K562 (cell line): ENCODE results near the gene TBC1D2. TPM values are rescaled to one million over a fixed set of nuclear protein-coding genes. Genes with fewer than 3 reads are reported as not detected.
A peak's percentile ranks its signal among the peaks of the same experiment; 100 is the strongest.

Experiments used
- CBFA2T2 ChIP-seq: fragments of 450-650 bp; conservative IDR thresholded peaks from 2 replicates; pipeline ENCODE4 v1.6.1; 2017; ENCODE audit warnings: mild to moderate bottlenecking
- CC2D1A ChIP-seq: fragments of 450-650 bp; IDR thresholded peaks from 2 replicates; pipeline ENCODE4 v1.6.1; 2017; ENCODE audit warnings: mild to moderate bottlenecking
- CEBPB ChIP-seq: fragments of 450-650 bp; IDR thresholded peaks from 2 replicates; pipeline ENCODE4 v1.6.1; 2016; ENCODE audit warnings: missing genetic modification characterization, missing compliant biosample characterization
- CTBP1 ChIP-seq: fragments of 450-650 bp; IDR thresholded peaks from 2 replicates; pipeline ENCODE4 v1.6.1; 2016; ENCODE audit warnings: borderline replicate concordance
- CXXC5 ChIP-seq: fragments of 250-450 bp; sonication (Bioruptor Pico); IDR thresholded peaks from 2 replicates; pipeline ENCODE4 v1.8.0; 2022; ENCODE audit warnings: inconsistent platforms, mild to moderate bottlenecking, moderate library complexity
- ELF1 ChIP-seq: fragments of 200-800 bp; sonication (Bioruptor generic); IDR thresholded peaks from 2 replicates; pipeline ENCODE4 v1.6.1; 2016; ENCODE audit warnings: missing genetic modification characterization, missing compliant biosample characterization
- FOXA1 ChIP-seq: fragments of 450-650 bp; IDR thresholded peaks from 2 replicates; pipeline ENCODE4 v1.6.1; 2016; ENCODE audit warnings: mild to moderate bottlenecking, borderline replicate concordance
- FOXA3 ChIP-seq, 2 experiments: fragments of 450-650 bp in 1 of 2; sonication (generic) in 1 of 2; formaldehyde crosslinking; IDR thresholded peaks in 1 of 2; conservative IDR thresholded peaks in 1 of 2; 2 replicates each; pipeline versions ENCODE4 v1.4.0 to v1.8.0; 2020 to 2022; ENCODE audit warnings: mild to moderate bottlenecking in 2 of 2, missing genetic modification reagents in 1 of 2
- FOXK2 ChIP-seq, 2 experiments: fragments of 450-650 bp; IDR thresholded peaks in 1 of 2; conservative IDR thresholded peaks in 1 of 2; 2 replicates each; pipeline ENCODE4 v1.6.1; 2016; ENCODE audit warnings: low read depth in 2 of 2, mild to moderate bottlenecking in 1 of 2
- HDAC2 ChIP-seq: fragments of 450-650 bp; IDR thresholded peaks from 2 replicates; pipeline ENCODE4 v1.6.1; 2016; ENCODE audit warnings: mild to moderate bottlenecking
- HNRNPLL ChIP-seq: fragments of 200-400 bp; formaldehyde crosslinking; IDR thresholded peaks from 2 replicates; pipeline ENCODE4 v1.6.1; 2017; ENCODE audit warnings: low read length, low read depth, mild to moderate bottlenecking; ENCODE audit not compliant: poor library complexity, severe bottlenecking
- MAZ ChIP-seq, 2 experiments: fragments of 450-650 bp in 1 of 2; sonication (generic) in 1 of 2; formaldehyde crosslinking; IDR thresholded peaks in 1 of 2; conservative IDR thresholded peaks in 1 of 2; 2 replicates each; pipeline versions ENCODE4 v1.4.0 to v1.5.0; 2020; ENCODE audit warnings: mild to moderate bottlenecking in 1 of 2, missing genetic modification reagents in 1 of 2
- MBD2 ChIP-seq: sonication (generic); IDR thresholded peaks from 2 replicates; pipeline ENCODE4 v1.6.1; 2016; ENCODE audit warnings: low read depth, borderline replicate concordance
- MTA1 ChIP-seq: fragments of 450-650 bp; IDR thresholded peaks from 2 replicates; pipeline ENCODE4 v1.6.1; 2017; ENCODE audit warnings: borderline replicate concordance
- MTA2 ChIP-seq: fragments of 450-650 bp; IDR thresholded peaks from 2 replicates; pipeline ENCODE4 v1.6.1; 2016; ENCODE audit warnings: low read depth
- NCOR1 ChIP-seq: fragments of 450-650 bp; IDR thresholded peaks from 2 replicates; pipeline ENCODE4 v1.6.1; 2016; ENCODE audit warnings: mild to moderate bottlenecking, moderate library complexity
- NFIC ChIP-seq: fragments of 450-650 bp; IDR thresholded peaks from 2 replicates; pipeline ENCODE4 v1.6.1; 2017; ENCODE audit warnings: mild to moderate bottlenecking, inconsistent platforms
- NR2C1 ChIP-seq, 2 experiments: fragments of 450-650 bp; IDR thresholded peaks; 2 replicates each; pipeline ENCODE4 v1.6.1; 2017; ENCODE audit warnings: mild to moderate bottlenecking in 2 of 2, antibody characterized with exemption in 1 of 2, inconsistent platforms in 1 of 2, missing compliant biosample characterization in 1 of 2, missing genetic modification characterization in 1 of 2
- RBM25 ChIP-seq: fragments of 200-400 bp; formaldehyde crosslinking; IDR thresholded peaks from 2 replicates; pipeline ENCODE4 v1.6.1; 2018; ENCODE audit warnings: low read length, low read depth, moderate library complexity; ENCODE audit not compliant: severe bottlenecking
- RCOR1 ChIP-seq, 2 experiments: IDR thresholded peaks; 2 replicates each; pipeline ENCODE4 v1.6.1; 2012; ENCODE audit warnings: low read depth in 2 of 2, low read length in 2 of 2, borderline replicate concordance in 1 of 2, improper control_type of control experiment in 1 of 2
- TCF7 ChIP-seq: sonication (generic); IDR thresholded peaks from 2 replicates; pipeline ENCODE4 v1.6.1; 2016; ENCODE audit warnings: antibody characterized with exemption, borderline replicate concordance
- TEAD4 ChIP-seq, 2 experiments: sonication (generic) in 1 of 2; formaldehyde crosslinking in 1 of 2; IDR thresholded peaks; 2 replicates each; pipeline versions ENCODE4 v1.6.1 to v1.8.0; 2012 to 2022; ENCODE audit warnings: borderline replicate concordance in 1 of 2, inconsistent platforms in 1 of 2, low read length in 1 of 2, mild to moderate bottlenecking in 1 of 2, missing genetic modification reagents in 1 of 2
- ZC3H8 ChIP-seq: fragments of 450-650 bp; IDR thresholded peaks from 2 replicates; pipeline ENCODE4 v1.6.1; 2017
- ZNF311 ChIP-seq: fragments of 250-450 bp; sonication (Bioruptor Pico); IDR thresholded peaks from 2 replicates; pipeline ENCODE4 v1.4.0; 2020; ENCODE audit warnings: mild to moderate bottlenecking, moderate library complexity
- ZNF75A ChIP-seq: fragments of 450-650 bp; formaldehyde crosslinking; IDR thresholded peaks from 2 replicates; pipeline ENCODE4 v1.4.0; 2020; ENCODE audit warnings: mild to moderate bottlenecking
- polyA plus RNA-seq, 8 experiments: library from polyadenylated mRNA; depleted of rRNA in 4 of 8; stranded (reverse) in 5 of 8; unstranded in 3 of 8; fragments of >200 nt; fragmentation: Nextera tagmentation in 2 of 8; fragmentation: Illumina TruSeq in 1 of 8; extraction: Ambion mirVana in 2 of 8; extraction: Trizol in 1 of 8; gene quantifications; 2 replicates each; pipeline versions ENCODE4 v1.2.1 to v1.2.3, GENCODE V29; 2011 to 2014; ENCODE audit warnings: inconsistent platforms in 1 of 8, missing spikeins in 1 of 8
- total RNA-seq, 7 experiments: library from RNA; depleted of rRNA in 6 of 7; stranded (reverse); fragments of >200 nt in 6 of 7; fragmentation: Illumina TruSeq in 2 of 7; extraction: Trizol in 2 of 7; gene quantifications; 2 replicates each; pipeline versions ENCODE4 v1.2.1 to v1.2.3, GENCODE V29; 2011 to 2021; ENCODE audit warnings: low replicate concordance in 1 of 7
- TF ChIP-seq, protein P1 (sequence below): fragments of 450-650 bp; IDR thresholded peaks from 2 replicates; pipeline ENCODE4 v1.6.1; 2016; ENCODE audit warnings: antibody characterized with exemption
- TF ChIP-seq, protein P2 (sequence below): fragments of 150-350 bp; conservative IDR thresholded peaks from 2 replicates; pipeline ENCODE4 v1.6.1; 2014; ENCODE audit warnings: low read length

Gene TBC1D2
- total and polyA plus RNA-seq, 9 of the 15 experiments (the other 6 are each of a cell fraction or from before 2014, with no cell fraction given) = 0.10 to 7.0 (median 2.5) TPM

DNA sequence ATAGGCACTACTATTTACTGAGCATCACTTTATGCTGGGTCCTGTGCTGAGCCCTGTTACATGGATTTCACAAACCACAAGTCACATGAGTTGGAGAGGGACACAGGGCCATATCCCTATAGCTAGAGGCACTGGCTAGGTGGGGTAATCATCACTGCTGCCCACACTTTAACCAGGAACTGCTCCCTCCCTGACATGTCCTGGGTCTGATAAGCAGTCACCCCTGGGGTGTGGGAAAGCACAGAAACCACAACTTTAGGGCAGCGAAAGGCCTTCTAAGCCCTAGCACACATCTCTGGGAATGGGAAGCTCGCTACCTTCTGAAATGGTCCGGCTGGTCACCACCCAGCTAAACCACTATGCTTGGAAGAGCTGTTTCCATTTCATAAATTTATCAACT is 15.0 kb downstream of the TBC1D2 start (continued):
- TF ChIP-seq CC2D1A (0 out of 2 replicates have a peak, but pooled peaks have one; percentile 37), HDAC2 (0 out of 2 replicates have a peak, but pooled peaks have one; percentile 55), CTBP1 (peak; percentile 96), CEBPB (tag) (peak; percentile 77), MAZ (CRISPR knock-in tag; conservative IDR thresholded peaks at IDR 0.05 in 1 of 2, IDR thresholded peaks at IDR 0.05 in 1 of 2) (peak; percentile 44 to 67; a peak in 3 of 4 replicates), FOXK2 (conservative IDR thresholded peaks at IDR 0.05 in 1 of 2, IDR thresholded peaks at IDR 0.05 in 1 of 2; ENCODE audit: low read depth in 2 of 2) (peak in 1 of 2 experiments; percentile 52; a peak in 1 of 4 replicates), MTA1 (peak; percentile 64; the same call in 1 of the 2 replicates), ZC3H8 (no peak), RCOR1 (IDR thresholded peaks at IDR 0.05; ENCODE audit: borderline replicate concordance in 1 of 2, low read depth in 2 of 2, low read length in 2 of 2) (peak in 1 of 2 experiments; percentile 94; a peak in 2 of 4 replicates), ELF1 (tag) (peak; percentile 74), RBM25 (no peak), NFIC (0 out of 2 replicates have a peak, but pooled peaks have one; percentile 12), NCOR1 (peak; percentile 39), TEAD4 (IDR thresholded peaks at IDR 0.05; ENCODE audit: low read length) (peak; percentile 86), TEAD4 (CRISPR knock-in tag; IDR thresholded peaks at IDR 0.05; ENCODE audit: borderline replicate concordance) (no peak), MTA2 (peak; percentile 26; the same call in 1 of the 2 replicates), ZNF75A (CRISPR knock-in tag) (peak; percentile 79), NR2C1 (IDR thresholded peaks at IDR 0.05) (no peak), NR2C1 (tag; IDR thresholded peaks at IDR 0.05) (0 out of 2 replicates have a peak, but pooled peaks have one; percentile 48), FOXA3 (CRISPR knock-in tag; conservative IDR thresholded peaks at IDR 0.05 in 1 of 2, IDR thresholded peaks at IDR 0.05 in 1 of 2) (peak in 1 of 2 experiments; percentile 46; a peak in 1 of 4 replicates), CBFA2T2 (peak; percentile 60), TCF7 (peak; percentile 66; the same call in 1 of the 2 replicates), MBD2 (peak; percentile 53; the same call in 1 of the 2 replicates), CXXC5 (CRISPR knock-in tag) (0 out of 2 replicates have a peak, but pooled peaks have one; percentile 26), ZNF311 (CRISPR knock-in tag) (no peak), HNRNPLL (no peak), FOXA1 (no peak)
- TF ChIP-seq, protein P1, sequence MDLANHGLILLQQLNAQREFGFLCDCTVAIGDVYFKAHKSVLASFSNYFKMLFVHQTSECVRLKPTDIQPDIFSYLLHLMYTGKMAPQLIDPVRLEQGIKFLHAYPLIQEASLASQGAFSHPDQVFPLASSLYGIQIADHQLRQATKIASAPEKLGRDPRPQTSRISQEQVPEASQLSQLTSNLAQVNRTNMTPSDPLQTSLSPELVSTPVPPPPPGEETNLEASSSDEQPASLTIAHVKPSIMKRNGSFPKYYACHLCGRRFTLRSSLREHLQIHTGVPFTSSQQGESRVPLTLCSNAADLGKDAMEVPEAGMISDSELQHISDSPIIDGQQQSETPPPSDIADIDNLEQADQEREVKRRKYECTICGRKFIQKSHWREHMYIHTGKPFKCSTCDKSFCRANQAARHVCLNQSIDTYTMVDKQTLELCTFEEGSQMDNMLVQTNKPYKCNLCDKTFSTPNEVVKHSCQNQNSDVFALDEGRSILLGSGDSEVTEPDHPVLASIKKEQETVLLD = peak; percentile 41; the same call in 1 of the 2 replicates
- TF ChIP-seq, protein P2, sequence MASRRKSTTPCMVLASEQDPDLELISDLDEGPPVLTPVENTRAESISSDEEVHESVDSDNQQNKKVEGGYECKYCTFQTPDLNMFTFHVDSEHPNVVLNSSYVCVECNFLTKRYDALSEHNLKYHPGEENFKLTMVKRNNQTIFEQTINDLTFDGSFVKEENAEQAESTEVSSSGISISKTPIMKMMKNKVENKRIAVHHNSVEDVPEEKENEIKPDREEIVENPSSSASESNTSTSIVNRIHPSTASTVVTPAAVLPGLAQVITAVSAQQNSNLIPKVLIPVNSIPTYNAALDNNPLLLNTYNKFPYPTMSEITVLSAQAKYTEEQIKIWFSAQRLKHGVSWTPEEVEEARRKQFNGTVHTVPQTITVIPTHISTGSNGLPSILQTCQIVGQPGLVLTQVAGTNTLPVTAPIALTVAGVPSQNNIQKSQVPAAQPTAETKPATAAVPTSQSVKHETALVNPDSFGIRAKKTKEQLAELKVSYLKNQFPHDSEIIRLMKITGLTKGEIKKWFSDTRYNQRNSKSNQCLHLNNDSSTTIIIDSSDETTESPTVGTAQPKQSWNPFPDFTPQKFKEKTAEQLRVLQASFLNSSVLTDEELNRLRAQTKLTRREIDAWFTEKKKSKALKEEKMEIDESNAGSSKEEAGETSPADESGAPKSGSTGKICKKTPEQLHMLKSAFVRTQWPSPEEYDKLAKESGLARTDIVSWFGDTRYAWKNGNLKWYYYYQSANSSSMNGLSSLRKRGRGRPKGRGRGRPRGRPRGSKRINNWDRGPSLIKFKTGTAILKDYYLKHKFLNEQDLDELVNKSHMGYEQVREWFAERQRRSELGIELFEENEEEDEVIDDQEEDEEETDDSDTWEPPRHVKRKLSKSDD = no peak
